LoVo (cell line): ENCODE measurements around the gene LRCH4.
A peak's percentile ranks its signal among the peaks of the same experiment; 100 is the strongest.
"Not testable (repeated sequence)": the region's sequence is repeated elsewhere in the genome, so short reads cannot be mapped to it uniquely, and the experiment has no call there.

Source experiments
- DNase-seq: peaks from one replicate; pipeline ENCODE4 v3.0.0-alpha.2; 2016; ENCODE audit warnings: low spot score

LRCH4 gene

DNA sequence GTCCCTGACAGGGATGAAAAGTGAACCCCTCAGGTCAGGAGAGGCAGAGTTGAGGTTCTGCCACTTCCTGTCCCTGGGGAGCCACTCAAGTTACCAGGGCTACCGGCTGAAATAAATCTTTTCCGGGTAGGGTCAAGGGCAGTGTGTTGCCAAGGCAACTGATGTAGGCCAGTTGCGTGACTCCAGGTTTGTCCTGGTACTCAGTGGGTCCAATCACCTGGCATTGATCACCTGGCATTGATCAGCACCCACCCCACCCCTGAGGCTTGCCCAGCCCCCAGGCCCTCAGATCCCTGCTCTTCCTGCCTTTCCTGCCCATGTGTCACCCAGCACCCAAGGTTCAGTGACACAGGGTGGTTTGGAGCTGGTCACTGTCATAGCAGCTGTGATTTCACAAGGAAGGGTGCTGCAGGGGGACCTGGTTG, 18.2 kb downstream of the LRCH4 start:
- no peak for DNase-seq

GRCh38 chr7:100567031-100567730, 18.7 kb downstream of the LRCH4 start:
- no peak for DNase-seq

GRCh38 chr7:100566018-100566531, 19.9 kb downstream of the LRCH4 start:
- DNase-seq: no peak

- no peak for DNase-seq
Measured at GRCh38 chr7:100565133-100565571, 20.8 kb downstream of the LRCH4 start.

GRCh38 chr7:100564405-100564804, 21.5 kb downstream of the LRCH4 start:
- not testable (repeated sequence) for DNase-seq

DNA sequence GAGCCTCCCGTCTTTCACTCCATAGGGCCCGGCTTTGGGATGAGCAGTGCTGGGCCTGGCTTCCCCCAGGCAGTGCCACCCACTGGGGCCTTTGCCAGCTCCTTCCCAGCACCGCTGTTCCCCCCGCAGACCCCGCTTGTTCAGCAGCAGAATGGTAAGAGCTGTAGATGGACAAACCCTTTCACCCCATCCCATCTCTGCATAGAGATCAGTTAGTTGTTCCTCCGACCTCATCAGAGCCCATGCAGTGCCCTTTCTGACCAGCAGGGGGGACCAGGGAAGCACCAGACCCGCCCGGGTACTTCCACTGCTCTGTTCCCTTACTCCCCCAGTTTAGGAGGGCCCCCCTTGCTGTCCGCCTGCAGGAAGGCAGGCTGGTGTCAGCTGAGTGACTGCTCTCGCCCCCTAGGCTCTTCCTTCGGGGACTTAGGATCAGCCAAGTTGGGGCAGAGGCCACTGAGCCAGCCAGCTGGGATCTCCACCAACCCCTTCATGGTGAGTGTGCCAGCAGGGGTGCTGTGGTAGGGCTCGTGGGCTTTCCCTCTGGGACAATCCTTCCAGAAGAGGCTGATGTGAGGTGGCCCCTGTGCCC, 22.0 kb downstream of the LRCH4 start:
- DNase-seq: peak; percentile 69

GRCh38 chr7:100563100-100563564, 22.8 kb downstream of the LRCH4 start:
- DNase-seq: no peak

GRCh38 chr7:100562195-100563099, 23.5 kb downstream of the LRCH4 start:
- DNase-seq: no peak

GRCh38 chr7:100561491-100562194, 24.3 kb downstream of the LRCH4 start:
- no peak for DNase-seq

GRCh38 chr7:100559127-100559526, 26.8 kb downstream of the LRCH4 start:
- no peak for DNase-seq

DNA sequence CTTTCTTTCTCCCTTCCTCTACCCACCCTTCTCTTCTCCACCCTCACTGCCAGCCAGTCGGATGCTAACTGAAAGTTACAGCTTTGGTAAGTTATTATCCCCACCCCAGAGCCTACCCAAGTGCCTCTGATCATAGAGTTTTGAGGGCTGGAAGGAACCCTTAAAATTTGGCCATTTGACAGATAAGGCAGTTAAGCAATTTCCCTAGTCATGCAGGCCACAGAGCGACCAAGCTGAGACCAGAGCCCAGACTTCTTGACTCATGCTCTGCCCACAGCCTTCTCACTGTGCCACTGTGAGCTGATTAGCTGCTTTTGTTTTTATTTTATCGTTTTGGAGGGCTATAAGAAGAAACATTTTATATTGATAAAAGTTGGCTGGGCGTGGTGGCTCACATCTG, 29.4 kb downstream of the LRCH4 start:
- DNase-seq: no peak

- no peak for DNase-seq
Measured at GRCh38 chr7:100555701-100556100, 30.2 kb downstream of the LRCH4 start.

DNA sequence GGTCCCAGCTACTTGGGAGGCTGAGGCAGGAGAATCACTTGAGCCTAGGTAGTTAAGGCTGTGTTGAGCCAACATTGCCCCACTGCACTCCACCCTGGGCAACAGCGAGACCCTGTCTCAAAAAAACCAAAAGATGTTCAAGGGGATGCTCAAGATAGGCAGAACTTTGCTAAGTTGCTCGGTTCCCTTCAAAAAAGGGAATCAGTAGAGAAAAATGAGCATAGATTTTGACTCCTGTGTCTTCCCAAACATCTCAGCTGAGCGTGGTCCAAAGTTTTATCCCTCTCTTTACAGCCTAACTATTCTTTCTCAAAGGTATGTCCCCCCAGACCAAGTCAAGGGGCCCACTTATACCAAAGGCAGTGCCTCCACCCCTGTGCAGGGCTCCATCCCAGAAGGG, 32.9 kb downstream of the LRCH4 start:
- no peak for DNase-seq

GRCh38 chr7:100552532-100552931, 33.4 kb downstream of the LRCH4 start:
- DNase-seq: no peak

GRCh38 chr7:100548446-100548845, 37.5 kb downstream of the LRCH4 start:
- not testable (repeated sequence) for DNase-seq

DNA sequence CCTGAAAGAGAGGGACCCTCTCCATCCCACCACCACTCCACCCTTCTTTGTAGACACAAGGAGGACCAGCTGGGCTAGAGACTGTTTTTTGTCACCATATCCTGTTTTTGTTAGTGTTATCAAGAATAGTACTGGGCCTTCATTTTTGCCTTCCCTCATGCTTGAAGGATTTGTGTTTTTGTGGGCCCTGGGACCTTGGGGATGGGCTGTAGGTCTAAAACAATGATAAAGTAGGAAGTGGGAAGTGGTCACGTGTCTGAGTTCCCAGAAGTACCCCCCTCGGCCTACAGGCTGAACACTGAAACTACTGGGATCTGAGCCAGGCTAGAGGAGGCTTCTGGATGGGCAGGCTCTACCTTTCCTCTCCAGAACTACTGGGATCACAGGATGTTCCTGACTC, 38.1 kb downstream of the LRCH4 start:
- no peak for DNase-seq

DNA sequence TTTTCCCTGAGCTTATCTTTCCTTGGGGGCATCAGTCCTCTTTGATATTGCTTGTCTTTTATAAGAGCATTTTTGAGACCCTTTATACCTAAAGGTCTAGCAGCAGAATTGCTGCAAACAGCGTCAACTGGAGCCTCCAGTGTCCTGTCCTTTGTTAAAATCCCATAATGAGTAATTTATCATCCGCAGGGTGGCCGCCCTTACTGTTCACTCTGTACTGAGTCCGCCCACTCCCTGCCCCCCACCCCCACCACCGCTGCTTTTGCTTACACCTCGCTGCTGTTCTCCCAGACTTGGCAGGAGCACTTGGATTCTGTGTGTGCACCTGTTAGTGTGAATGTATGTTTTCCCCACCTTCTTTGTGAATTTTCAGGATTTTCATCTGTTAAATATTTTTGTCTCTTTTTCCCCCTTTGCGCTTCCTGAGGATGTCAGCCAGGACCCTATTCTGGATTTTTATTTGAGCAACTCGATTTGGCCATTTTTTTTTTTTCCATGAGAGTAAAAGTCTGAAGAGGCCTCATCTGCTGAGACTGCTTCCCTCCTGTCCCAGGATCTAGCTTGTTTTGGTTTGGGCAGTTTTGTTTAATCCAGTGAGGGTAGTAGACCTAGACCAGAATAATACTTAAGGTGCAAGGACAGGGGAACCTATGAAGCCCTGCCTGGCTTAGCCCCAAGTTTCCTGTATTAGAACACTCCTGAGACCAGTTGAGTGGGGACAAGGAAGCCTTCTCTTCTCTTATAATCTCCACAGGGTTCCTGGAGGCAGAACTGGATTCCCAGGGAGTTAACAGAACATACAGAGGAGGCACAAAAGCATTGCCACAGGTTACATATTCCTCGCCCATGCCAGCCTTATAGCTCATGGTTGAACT, 38.8 kb downstream of the LRCH4 start:
- DNase-seq: no peak

DNA sequence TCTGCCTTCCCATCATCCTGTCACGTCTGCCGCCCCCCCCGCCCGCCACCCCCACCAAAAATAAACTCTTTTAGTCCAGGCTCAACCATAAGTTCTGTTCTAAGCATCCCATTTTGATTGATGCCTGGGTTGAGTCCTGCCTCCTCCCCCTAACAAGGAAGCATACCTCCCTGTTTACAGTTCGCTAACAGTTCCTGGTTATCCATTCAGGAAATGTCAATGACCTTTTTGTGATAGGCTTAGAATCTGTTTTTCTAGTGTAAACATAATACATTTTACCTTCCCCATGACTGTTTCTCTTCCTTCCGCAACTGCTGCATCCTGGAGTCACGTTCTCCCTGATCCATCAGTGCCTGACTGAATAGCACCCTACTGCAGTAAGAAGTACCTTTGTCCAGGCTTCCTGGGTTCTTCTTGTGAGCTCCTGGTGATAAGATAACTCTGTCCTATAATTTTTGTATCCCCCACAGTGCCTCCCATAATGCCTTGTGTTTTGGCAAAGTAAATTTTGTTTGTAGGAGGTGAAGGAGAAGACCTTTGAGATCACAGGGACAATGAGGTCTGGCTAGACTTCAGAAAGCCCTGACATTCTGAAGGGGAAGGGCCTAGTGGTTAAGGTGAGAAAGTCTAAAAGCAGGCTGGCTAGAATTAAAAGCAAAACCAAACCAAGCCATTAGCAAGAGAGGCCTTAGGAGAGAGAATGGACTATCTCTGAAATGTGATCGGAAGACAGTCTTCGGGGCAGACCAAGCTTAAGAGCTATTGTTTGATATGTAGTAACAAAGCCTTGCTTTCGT, 39.6 kb downstream of the LRCH4 start:
- DNase-seq: no peak

- DNase-seq: peak; percentile 73
Measured at GRCh38 chr7:100545360-100546128, 40.4 kb downstream of the LRCH4 start.
